GM12878 (cell line): ENCODE measurements around the gene UTF1. TPM values are rescaled to one million over a fixed set of nuclear protein-coding genes. Genes with fewer than 3 reads are reported as not detected.

Experiments
- ATAC-seq: fragments of 200-7000 bp; cut with Tn5 transposase; 3 replicates; pipeline ENCODE4 v1.9.1; 2020; ENCODE audit warnings: mild to moderate bottlenecking, moderate library complexity
- BruUV-seq: library from RNA; stranded (reverse); fragments of 400-500 nt; replicated peaks from 2 replicates; lab custom pipeline; 2021; lab: Mats Ljungman, UMichigan
- CTCF ChIA-PET: fragments of 300-600 bp; sonication (Branson Sonifier 250); formaldehyde crosslinking; extraction: SDS; loops from one replicate; lab custom pipeline; 2021; ENCODE audit warnings: inconsistent platforms; lab: Yijun Ruan, JAX
- POLR2A ChIA-PET: fragments of 350-600 bp; formaldehyde crosslinking; extraction: SDS; loops from one replicate; lab custom pipeline; 2021; ENCODE audit warnings: inconsistent platforms; lab: Charles Lee
- RAD21 ChIA-PET: fragments of 300-600 bp; sonication (Branson Sonifier 250); formaldehyde crosslinking; loops from one replicate; lab custom pipeline; 2023; ENCODE audit warnings: antibody characterized with exemption; ENCODE audit not compliant: unreplicated experiment; lab: Charles Lee
- SMC1A ChIA-PET: fragments of 300-600 bp; sonication (Branson Sonifier 250); formaldehyde crosslinking; loops from one replicate; lab custom pipeline; 2023; ENCODE audit not compliant: unreplicated experiment, uncharacterized antibody; lab: Charles Lee
- DNase-seq: peaks from one replicate; pipeline ENCODE4 v3.0.0-alpha.2; 2011; ENCODE audit warnings: low read depth, low spot score
- FAIRE-seq: peaks from 3 replicates; lab custom pipeline; 2011; peaks lifted over from hg19 to GRCh38; lab: Jason Lieb, UNC
- H2AFZ ChIP-seq: 2 replicates; pipeline ENCODE4 v1.6.0; 2011; ENCODE audit warnings: low read depth, low read length, control low read depth; ENCODE audit not compliant: control insufficient read depth
- H3K27ac ChIP-seq: 2 replicates; pipeline ENCODE4 v1.5.1; 2011; ENCODE audit warnings: control low read depth; ENCODE audit not compliant: control insufficient read depth, insufficient read depth
- H3K27me3 ChIP-seq, 2 experiments: replicated peaks in 1 of 2; 2 replicates each; pipeline versions ENCODE4 v1.6.0 to v1.6.1; 2011; ENCODE audit warnings: low read length in 1 of 2; ENCODE audit not compliant: control insufficient read depth in 2 of 2, insufficient read depth in 2 of 2
- H3K36me3 ChIP-seq, 2 experiments: 2 replicates each; pipeline ENCODE4 v1.5.1; 2011; ENCODE audit warnings: low read length in 1 of 2; ENCODE audit not compliant: control insufficient read depth in 2 of 2, insufficient read depth in 2 of 2
- H3K4me1 ChIP-seq: 2 replicates; pipeline ENCODE4 v1.6.1; 2011; ENCODE audit warnings: mild to moderate bottlenecking, low read length, moderate library complexity, mixed read lengths; ENCODE audit not compliant: control insufficient read depth, insufficient read depth
- H3K4me2 ChIP-seq: 2 replicates; pipeline ENCODE4 v1.6.0; 2011; ENCODE audit warnings: control low read depth; ENCODE audit not compliant: control insufficient read depth, insufficient read depth
- H3K4me3 ChIP-seq: fragments of 200-600 bp; sonication (generic); 2 replicates; pipeline ENCODE4 v1.5.1; 2016
- H3K79me2 ChIP-seq: 2 replicates; pipeline ENCODE4 v1.6.0; 2011; ENCODE audit warnings: low read length; ENCODE audit not compliant: control insufficient read depth, insufficient read depth
- H3K9ac ChIP-seq: 2 replicates; pipeline ENCODE4 v1.8.0; 2011; ENCODE audit warnings: low read length, control low read depth, mixed read lengths; ENCODE audit not compliant: control insufficient read depth, insufficient read depth
- H3K9me3 ChIP-seq: replicated peaks from 3 replicates; pipeline ENCODE4 v1.5.1; 2011; ENCODE audit warnings: mild to moderate bottlenecking, low read length; ENCODE audit not compliant: control insufficient read depth, insufficient read depth
- H4K20me1 ChIP-seq: 2 replicates; pipeline ENCODE4 v1.6.0; 2011; ENCODE audit not compliant: control insufficient read depth, insufficient read depth
- JUNB ChIP-seq: IDR thresholded peaks from 2 replicates; pipeline ENCODE4 v1.6.1; 2016; ENCODE audit warnings: antibody characterized with exemption, mild to moderate bottlenecking
- JUND ChIP-seq: IDR thresholded peaks from 2 replicates; pipeline ENCODE4 v1.6.1; 2012; ENCODE audit warnings: low read depth, mild to moderate bottlenecking, low read length, improper control_type of control experiment, moderate library complexity
- NFYB ChIP-seq: IDR thresholded peaks from 2 replicates; pipeline ENCODE4 v1.6.1; 2011; ENCODE audit warnings: low read depth, mild to moderate bottlenecking, low read length, improper control_type of control experiment, moderate library complexity; ENCODE audit not compliant: insufficient read depth
- NKRF ChIP-seq: fragments of 450-650 bp; conservative IDR thresholded peaks from 2 replicates; pipeline ENCODE4 v1.6.1; 2017; ENCODE audit warnings: mild to moderate bottlenecking, moderate library complexity
- NR2C2 ChIP-seq: IDR thresholded peaks from 2 replicates; pipeline ENCODE4 v1.6.1; 2011; ENCODE audit warnings: borderline replicate concordance, low read depth; ENCODE audit not compliant: control insufficient read depth, insufficient read length
- PAX5 ChIP-seq: IDR thresholded peaks from 2 replicates; pipeline ENCODE4 v1.6.1; 2011; ENCODE audit warnings: low read depth, low read length, borderline replicate concordance
- POLR2AphosphoS5 ChIP-seq: IDR thresholded peaks from 2 replicates; pipeline ENCODE4 v1.6.1; 2011; ENCODE audit warnings: mild to moderate bottlenecking, low read length, inconsistent platforms
- RBBP5 ChIP-seq: fragments of 200-600 bp; sonication (generic); conservative IDR thresholded peaks from 2 replicates; pipeline ENCODE4 v1.6.1; 2016
- SMAD1 ChIP-seq: fragments of 450-650 bp; IDR thresholded peaks from 2 replicates; pipeline ENCODE4 v1.6.1; 2018; ENCODE audit warnings: mild to moderate bottlenecking, low read depth; ENCODE audit not compliant: partially characterized antibody
- SMAD5 ChIP-seq: IDR thresholded peaks from 2 replicates; pipeline ENCODE4 v1.6.1; 2016; ENCODE audit warnings: antibody characterized with exemption, low read depth
- STAT3 ChIP-seq: IDR thresholded peaks from 2 replicates; pipeline ENCODE4 v1.6.1; 2011; ENCODE audit warnings: low read depth, low read length, improper control_type of control experiment
- TARDBP ChIP-seq: IDR thresholded peaks from 2 replicates; pipeline ENCODE4 v1.6.1; 2016; ENCODE audit warnings: borderline replicate concordance
- ZNF24 ChIP-seq: fragments of 450-650 bp; IDR thresholded peaks from 2 replicates; pipeline ENCODE4 v1.6.1; 2017; ENCODE audit warnings: antibody characterized with exemption, mild to moderate bottlenecking
- ZNF687 ChIP-seq: fragments of 450-650 bp; IDR thresholded peaks from 2 replicates; pipeline ENCODE4 v1.6.1; 2017; ENCODE audit warnings: mild to moderate bottlenecking, moderate library complexity
- WGBS: methylation state at CpG from one replicate; pipeline ENCODE4 v1.1.6; 2016; ENCODE audit warnings: low lambda C conversion rate; ENCODE audit not compliant: insufficient replicate concordance, insufficient coverage; ENCODE audit errors: missing lambda C conversion rate; 5-methylcytosine and 5-hydroxymethylcytosine counted together
- in situ Hi-C: fragments of 300-500 bp; cut with MboI; formaldehyde crosslinking; loops from 9 replicates; pipeline ENCODE4 v1.14.3; 2018; ENCODE audit warnings: mixed read lengths
- intact Hi-C: fragments of 100-400 bp; cut with micrococcal nuclease; formaldehyde crosslinking; loops from one replicate; pipeline ENCODE4 v1.14.2; 2022; ENCODE audit not compliant: unreplicated experiment
- polyA plus RNA-seq, 11 experiments: library from polyadenylated mRNA; depleted of rRNA in 4 of 11; unstranded in 6 of 11; stranded (reverse) in 5 of 11; fragments of >200 nt; fragmentation: Nextera tagmentation in 4 of 11; fragmentation: Illumina TruSeq in 1 of 11; extraction: Ambion mirVana in 4 of 11; extraction: Trizol in 1 of 11; gene quantifications; 1 replicate in 1 of 11; 2 replicates in 10 of 11; pipeline versions ENCODE4 v1.2.1 to v1.2.3, GENCODE V29; 2011 to 2016; ENCODE audit warnings: inconsistent platforms in 2 of 11, missing spikeins in 2 of 11, low read depth in 1 of 11
- total RNA-seq, 4 experiments: library from RNA; depleted of rRNA in 3 of 4; stranded (reverse); fragments of >200 nt in 3 of 4; fragmentation: Illumina TruSeq in 1 of 4; extraction: Trizol in 1 of 4; gene quantifications; 2 replicates each; pipeline versions ENCODE4 v1.2.1 to v1.2.3, GENCODE V29; 2013 to 2021

The UTF1 gene
- total and polyA plus RNA-seq, 10 of the 15 experiments (the other 5 are each of a cell fraction or from before 2014, with no cell fraction given) = not detected

GRCh38 chr10:133189256-133189655 is 40.8 kb upstream of the UTF1 start:
- no peaks in the 10 kb centered on the region for H3K27me3 ChIP-seq
- FAIRE-seq (no peak), DNase-seq (no peak), ATAC-seq (no peak)
- TF ChIP-seq STAT3 = no peak
- TF ChIP-seq ZNF687 = no peak
- TF ChIP-seq ZNF24 = no peak
- TF ChIP-seq RBBP5 = no peak
- no peak for TF ChIP-seq TARDBP
- TF ChIP-seq PAX5 = no peak
- TF ChIP-seq JUNB = no peak
- TF ChIP-seq SMAD1 = no peak
- TF ChIP-seq POLR2AphosphoS5 = no peak
- no peak for TF ChIP-seq NKRF
- no peak for TF ChIP-seq SMAD5
- TF ChIP-seq NFYB = no peak
- no peak for TF ChIP-seq NR2C2
- TF ChIP-seq JUND = no peak
- SMC1A ChIA-PET = no interaction called here
- in situ Hi-C loops = no loop called here
- H3K27ac ChIP-seq = no peak overlapping the region
- H3K79me2 ChIP-seq = no peaks in the 10 kb centered on the region
- H3K36me3 ChIP-seq = no peaks in the 10 kb centered on the region
- no peak overlapping the region for H3K9ac ChIP-seq
- no peaks in the 10 kb centered on the region for H4K20me1 ChIP-seq
- 66% methylated on average over 21 of the region's 22 CpGs for WGBS
- no peak overlapping the region for H3K4me3 ChIP-seq
- H3K9me3 ChIP-seq = no peaks in the 10 kb centered on the region
- H3K4me1 ChIP-seq = no peaks in the 10 kb centered on the region
- intact Hi-C loops = no loop called here
- BruUV-seq = no TSS peak
- CTCF ChIA-PET = no interaction called here
- RAD21 ChIA-PET = no interaction called here
- POLR2A ChIA-PET = no interaction called here
- no peak overlapping the region for H2AFZ ChIP-seq
- H3K4me2 ChIP-seq = no peak overlapping the region
